IMR-90 (cell line): Measurements from ENCODE around the gene NNAT. TPM values are rescaled to one million over a fixed set of nuclear protein-coding genes. Genes with fewer than 3 reads are reported as not detected.

Source experiments
- ATAC-seq: fragments of 200-7000 bp; cut with Tn5 transposase; 2 replicates; pipeline ENCODE4 v1.9.1; 2020; ENCODE audit warnings: low read depth, mild to moderate bottlenecking, moderate library complexity
- BruUV-seq: library from RNA; stranded (reverse); fragments of 400-500 nt; replicated peaks from 2 replicates; lab custom pipeline; 2021; lab: Mats Ljungman, UMichigan
- CTCF ChIA-PET: fragments of 300-600 bp; formaldehyde crosslinking; extraction: SDS; loops from one replicate; lab custom pipeline; 2021; ENCODE audit warnings: antibody characterized with exemption; lab: Yijun Ruan, JAX
- POLR2A ChIA-PET: fragments of 300-600 bp; sonication (Branson Sonifier 250); formaldehyde crosslinking; loops from one replicate; lab custom pipeline; 2022; ENCODE audit warnings: antibody characterized with exemption; ENCODE audit not compliant: unreplicated experiment; lab: Charles Lee
- DNase-seq: peaks from one replicate; pipeline ENCODE4 v3.0.0; 2013
- H2AFZ ChIP-seq: replicated peaks from 2 replicates; pipeline ENCODE3; 2013; ENCODE audit warnings: low read length, mild to moderate bottlenecking; ENCODE audit not compliant: poor library complexity
- H2AK5ac ChIP-seq: 2 replicates; pipeline ENCODE4 v1.6.1; 2013; ENCODE audit warnings: low read depth, low read length, inconsistent platforms
- H2AK9ac ChIP-seq: replicated peaks from 2 replicates; pipeline ENCODE3; 2013; ENCODE audit warnings: mild to moderate bottlenecking, low read depth, low read length, moderate library complexity; ENCODE audit not compliant: poor library complexity
- H2BK120ac ChIP-seq: 2 replicates; pipeline ENCODE4 v1.6.1; 2013; ENCODE audit warnings: low read depth, low read length, inconsistent platforms
- H2BK15ac ChIP-seq: 3 replicates; pipeline ENCODE4 v1.6.1; 2013; ENCODE audit warnings: low read depth, low read length, inconsistent platforms
- H2BK20ac ChIP-seq: 2 replicates; pipeline ENCODE4 v1.6.1; 2013; ENCODE audit warnings: low read depth, mild to moderate bottlenecking, inconsistent platforms, low read length, moderate library complexity
- H2BK5ac ChIP-seq: 2 replicates; pipeline ENCODE4 v1.6.1; 2013; ENCODE audit warnings: mild to moderate bottlenecking, low read depth, low read length, inconsistent platforms; ENCODE audit not compliant: poor library complexity, severe bottlenecking
- H3K14ac ChIP-seq: replicated peaks from 2 replicates; pipeline ENCODE4 v1.6.1; 2013; ENCODE audit warnings: low read depth, low read length, inconsistent platforms
- H3K18ac ChIP-seq: 2 replicates; pipeline ENCODE4 v1.6.1; 2013; ENCODE audit warnings: low read depth, low read length, control low read depth
- H3K23ac ChIP-seq: 2 replicates; pipeline ENCODE4 v1.6.1; 2013; ENCODE audit warnings: low read depth, low read length, inconsistent platforms
- H3K27ac ChIP-seq: 2 replicates; pipeline ENCODE4 v1.5.1; 2013; ENCODE audit warnings: mild to moderate bottlenecking, control low read depth, low read length; ENCODE audit not compliant: insufficient read depth
- H3K27me3 ChIP-seq: 2 replicates; pipeline ENCODE4 v1.6.1; 2013; ENCODE audit warnings: low read length; ENCODE audit not compliant: control insufficient read depth, insufficient read depth
- H3K36me3 ChIP-seq: 2 replicates; pipeline ENCODE4 v1.6.1; 2013; ENCODE audit warnings: low read length, mixed read lengths; ENCODE audit not compliant: control insufficient read depth, insufficient read depth
- H3K4ac ChIP-seq: 2 replicates; pipeline ENCODE4 v1.6.1; 2013; ENCODE audit warnings: low read depth, low read length, inconsistent platforms
- H3K4me1 ChIP-seq: 2 replicates; pipeline ENCODE4 v1.6.1; 2013; ENCODE audit warnings: low read length, mixed read lengths; ENCODE audit not compliant: control insufficient read depth, insufficient read depth
- H3K4me2 ChIP-seq: 2 replicates; pipeline ENCODE4 v1.6.1; 2013; ENCODE audit warnings: low read depth, mild to moderate bottlenecking, control low read depth, low read length, moderate library complexity
- H3K4me3 ChIP-seq: 2 replicates; pipeline ENCODE4 v1.5.1; 2013; ENCODE audit warnings: low read depth, mild to moderate bottlenecking, control low read depth, low read length, moderate library complexity; ENCODE audit not compliant: insufficient read depth
- H3K56ac ChIP-seq: 2 replicates; pipeline ENCODE4 v1.6.1; 2013; ENCODE audit warnings: low read length, inconsistent platforms; ENCODE audit not compliant: insufficient read depth; ENCODE audit errors: extremely low read depth
- H3K79me1 ChIP-seq, 2 experiments: 2 replicates each; pipeline ENCODE4 v1.6.1; 2013; ENCODE audit warnings: low read length in 2 of 2, inconsistent platforms in 1 of 2, low read depth in 1 of 2
- H3K9ac ChIP-seq: 2 replicates; pipeline ENCODE4 v1.6.1; 2013; ENCODE audit warnings: low read depth, low read length, control low read depth
- H3K9me1 ChIP-seq: 2 replicates; pipeline ENCODE4 v1.6.1; 2013; ENCODE audit warnings: low read length, inconsistent platforms; ENCODE audit not compliant: insufficient read depth
- H3K9me3 ChIP-seq: 2 replicates; pipeline ENCODE4 v1.6.1; 2013; ENCODE audit warnings: low read length; ENCODE audit not compliant: control insufficient read depth, insufficient read depth
- H4K20me1 ChIP-seq: 2 replicates; pipeline ENCODE4 v1.6.1; 2013; ENCODE audit warnings: low read length, inconsistent platforms; ENCODE audit not compliant: insufficient read depth
- H4K5ac ChIP-seq: 2 replicates; pipeline ENCODE4 v1.6.1; 2013; ENCODE audit warnings: mild to moderate bottlenecking, low read depth, low read length, control low read depth
- H4K8ac ChIP-seq, 2 experiments: 2 replicates each; pipeline ENCODE4 v1.6.1; 2013; ENCODE audit warnings: low read depth in 2 of 2, low read length in 2 of 2, control low read depth in 1 of 2, inconsistent platforms in 1 of 2
- H4K91ac ChIP-seq: 2 replicates; pipeline ENCODE4 v1.6.1; 2013; ENCODE audit warnings: low read depth, low read length, inconsistent platforms; ENCODE audit not compliant: insufficient read depth
- BHLHE40 ChIP-seq: fragments of 150-350 bp; IDR thresholded peaks from 2 replicates; pipeline ENCODE4 v1.6.1; 2016; ENCODE audit warnings: mild to moderate bottlenecking, low read depth, low read length
- FOS ChIP-seq: fragments of 150-350 bp; IDR thresholded peaks from 2 replicates; pipeline ENCODE4 v1.6.1; 2016; ENCODE audit warnings: low read depth, low read length
- MAFK ChIP-seq: IDR thresholded peaks from 2 replicates; pipeline ENCODE4 v1.6.1; 2012; ENCODE audit warnings: low read depth, low read length, improper control_type of control experiment
- MXI1 ChIP-seq: IDR thresholded peaks from 2 replicates; pipeline ENCODE4 v1.6.1; 2012; ENCODE audit warnings: low read depth, mild to moderate bottlenecking, low read length, moderate library complexity, borderline replicate concordance
- NFE2L2 ChIP-seq: fragments of 150-350 bp; IDR thresholded peaks from 2 replicates; pipeline ENCODE4 v1.6.1; 2016; ENCODE audit warnings: low read depth, mild to moderate bottlenecking, low read length
- POLR2A ChIP-seq: IDR thresholded peaks from 2 replicates; pipeline ENCODE4 v1.6.1; 2012; ENCODE audit warnings: mild to moderate bottlenecking, low read depth, low read length
- WGBS, 2 experiments: methylation state at CpG; one replicate each; pipeline versions ENCODE4 v1.1.5 to v1.1.7; 2013; ENCODE audit warnings: missing lambda C conversion rate in 2 of 2; ENCODE audit not compliant: insufficient read length in 1 of 2; ENCODE audit errors: extremely low coverage in 2 of 2; 5-methylcytosine and 5-hydroxymethylcytosine counted together
- dilution Hi-C: fragments of 300-500 bp; cut with HindIII; formaldehyde crosslinking; loops from one replicate; pipeline ENCODE4 v1.14.3; 2018; ENCODE audit warnings: low sequenced_read_pairs; ENCODE audit not compliant: unreplicated experiment
- in situ Hi-C: fragments of 300-500 bp; cut with MboI; formaldehyde crosslinking; loops from 3 replicates; pipeline ENCODE4 v1.14.3; 2019; ENCODE audit warnings: low sequenced_read_pairs, inconsistent platforms, mixed read lengths
- intact Hi-C: fragments of 100-400 bp; cut with micrococcal nuclease; formaldehyde crosslinking; loops from 2 replicates; pipeline ENCODE4 v1.10.0; 2022
- polyA plus RNA-seq, 3 experiments: library from polyadenylated mRNA; depleted of rRNA; stranded (reverse); fragments of >200 nt; gene quantifications; 2 replicates each; pipeline ENCODE4 v1.2.3, GENCODE V29; 2012; ENCODE audit warnings: low replicate concordance in 1 of 3
- total RNA-seq: library from RNA; depleted of rRNA; stranded (reverse); fragments of >200 nt; gene quantifications from 2 replicates; pipeline ENCODE4 v1.2.3, GENCODE V29; 2012

The NNAT gene
- total and polyA plus RNA-seq, 2 of the 4 experiments (the other 2 are of a cell fraction), result 2.0 to 6.5 TPM

- peaks cover 11% of the 10 kb centered on the region for H3K4me1 ChIP-seq
- 1% methylated on average over 26 of the region's 62 CpGs; no CpG with 5 or more reads in 1 of the 2 experiments for WGBS, 2 experiments
Measured at GRCh38 chr20:37527638-37528445, 6.8 kb downstream of the NNAT start, which contains the start of gene BLCAP. Gene BLCAP, minus strand, starts transcription at chr20:37527876. Its CDS starts 8,702 bp downstream, at chr20:37519174.

More at GRCh38 chr20:37527638-37528445, 6.8 kb downstream of the NNAT start, which contains the start of gene BLCAP:
- Histone ChIP-seq H3K9me3 (no peaks in the 10 kb centered on the region), H3K9me1 (peaks cover 19% of the 10 kb centered on the region), H3K14ac (peak within 1 kb of the TSS; percentile 99), H3K9ac (peak within 1 kb of the TSS; percentile 92), H2AK9ac (peak within 1 kb of the TSS; percentile 99), H3K4ac (peak within 1 kb of the TSS; percentile 97), H4K91ac (peak within 1 kb of the TSS; percentile 99), H4K5ac (peak within 1 kb of the TSS; percentile 88), H3K56ac (peak within 1 kb of the TSS; percentile 99), H2BK120ac (peak within 1 kb of the TSS; percentile 98), H3K4me2 (peak within 1 kb of the TSS; percentile 92), H2BK5ac (peak within 1 kb of the TSS; percentile 90), H2BK15ac (peak within 1 kb of the TSS; percentile 96), H3K27ac (peak within 1 kb of the TSS; percentile 87), H3K36me3 (no peaks in the 10 kb centered on the region; the same call in 1 of the 2 replicates), H3K27me3 (no peaks in the 10 kb centered on the region), H4K8ac (peak within 1 kb of the TSS; percentile 94 to 97), H2AK5ac (peak within 1 kb of the TSS; percentile 86), H3K23ac (peak within 1 kb of the TSS; percentile 96), H2BK20ac (peak within 1 kb of the TSS; percentile 95), H3K18ac (peak within 1 kb of the TSS; percentile 73), H3K79me1 (peaks cover 19 to 57% of the 10 kb centered on the region in 2 experiments), H3K4me3 (peak within 1 kb of the TSS; percentile 80), H2AFZ (peak within 1 kb of the TSS; percentile 96), H4K20me1 (peaks cover 41% of the 10 kb centered on the region)
- TF ChIP-seq NFE2L2 (0 out of 2 replicates have a peak, but pooled peaks have one; percentile 21), MAFK (peak; percentile 70), BHLHE40 (no peak), MXI1 (peak; percentile 70), FOS (no peak), POLR2A (peak; percentile 72)
- intact Hi-C loops, result loop anchor here (2.0 to 5.0 kb wide), 2 partner anchors 121 to 143 kb away; no protein-coding TSS in a partner anchor
- in situ Hi-C loops, result loop anchor here (5.0 kb wide), 1 partner anchor 136 kb away; no protein-coding TSS in a partner anchor
- DNase-seq, result peak; percentile 78
- CTCF ChIA-PET, result no interaction called here
- POLR2A ChIA-PET, result no interaction called here
- ATAC-seq, result peak; percentile 91
- dilution Hi-C loops, result no loop called here
- BruUV-seq, result no TSS peak
